GM12875 (cell line): ENCODE results near the gene NLRP6.

ENCODE experiments used
- H3K4me3 ChIP-seq: one replicate; pipeline ENCODE4 v1.5.1; 2011; ENCODE audit warnings: low read depth, low read length, control low read depth
- TF ChIP-seq, protein P1 (sequence below): IDR thresholded peaks from 2 replicates; pipeline ENCODE4 v1.5.1; 2011; ENCODE audit warnings: low read depth, mild to moderate bottlenecking, control low read depth, inconsistent platforms, low read length, moderate library complexity, borderline replicate concordance; ENCODE audit not compliant: insufficient read depth

NLRP6 gene

DNA sequence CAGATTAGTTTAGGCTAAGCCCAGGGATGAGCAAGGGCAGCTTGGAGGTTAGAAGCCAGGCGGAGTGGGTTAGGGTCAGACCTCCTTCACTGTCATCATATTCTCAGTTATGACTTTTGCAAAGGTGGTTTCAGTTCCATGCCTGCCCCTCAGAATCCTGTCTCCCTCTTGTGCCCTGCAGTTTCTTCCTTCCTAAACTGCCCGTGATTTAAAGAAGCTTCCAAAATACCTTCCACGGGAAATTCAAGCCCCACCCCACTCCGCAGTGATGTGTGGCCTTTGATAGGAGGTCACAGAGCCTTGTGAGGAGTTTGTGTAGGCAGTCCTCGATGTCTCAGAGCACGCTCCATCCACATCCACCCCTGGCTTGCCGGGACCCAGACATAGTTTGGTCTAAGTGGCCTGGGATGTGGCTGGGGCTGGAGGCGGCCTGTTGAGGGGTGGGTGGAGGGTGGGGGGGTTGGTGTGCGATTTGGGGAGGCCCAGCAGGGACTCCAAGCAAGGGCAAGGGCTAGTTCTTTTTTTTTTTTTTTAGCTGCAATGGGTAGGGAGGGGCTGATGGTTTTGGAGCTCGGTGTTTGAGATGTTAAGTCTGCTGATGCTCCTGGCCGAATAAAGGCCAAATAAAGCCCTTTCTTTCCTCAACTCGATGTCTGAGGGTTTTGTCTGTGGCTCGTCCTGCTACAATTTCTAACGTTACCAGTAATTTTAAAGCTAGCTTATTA, 34.0 kb downstream of the NLRP6 start:
- TF ChIP-seq, protein P1, sequence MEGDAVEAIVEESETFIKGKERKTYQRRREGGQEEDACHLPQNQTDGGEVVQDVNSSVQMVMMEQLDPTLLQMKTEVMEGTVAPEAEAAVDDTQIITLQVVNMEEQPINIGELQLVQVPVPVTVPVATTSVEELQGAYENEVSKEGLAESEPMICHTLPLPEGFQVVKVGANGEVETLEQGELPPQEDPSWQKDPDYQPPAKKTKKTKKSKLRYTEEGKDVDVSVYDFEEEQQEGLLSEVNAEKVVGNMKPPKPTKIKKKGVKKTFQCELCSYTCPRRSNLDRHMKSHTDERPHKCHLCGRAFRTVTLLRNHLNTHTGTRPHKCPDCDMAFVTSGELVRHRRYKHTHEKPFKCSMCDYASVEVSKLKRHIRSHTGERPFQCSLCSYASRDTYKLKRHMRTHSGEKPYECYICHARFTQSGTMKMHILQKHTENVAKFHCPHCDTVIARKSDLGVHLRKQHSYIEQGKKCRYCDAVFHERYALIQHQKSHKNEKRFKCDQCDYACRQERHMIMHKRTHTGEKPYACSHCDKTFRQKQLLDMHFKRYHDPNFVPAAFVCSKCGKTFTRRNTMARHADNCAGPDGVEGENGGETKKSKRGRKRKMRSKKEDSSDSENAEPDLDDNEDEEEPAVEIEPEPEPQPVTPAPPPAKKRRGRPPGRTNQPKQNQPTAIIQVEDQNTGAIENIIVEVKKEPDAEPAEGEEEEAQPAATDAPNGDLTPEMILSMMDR: no peak
- H3K4me3 ChIP-seq: no peak overlapping the region

DNA sequence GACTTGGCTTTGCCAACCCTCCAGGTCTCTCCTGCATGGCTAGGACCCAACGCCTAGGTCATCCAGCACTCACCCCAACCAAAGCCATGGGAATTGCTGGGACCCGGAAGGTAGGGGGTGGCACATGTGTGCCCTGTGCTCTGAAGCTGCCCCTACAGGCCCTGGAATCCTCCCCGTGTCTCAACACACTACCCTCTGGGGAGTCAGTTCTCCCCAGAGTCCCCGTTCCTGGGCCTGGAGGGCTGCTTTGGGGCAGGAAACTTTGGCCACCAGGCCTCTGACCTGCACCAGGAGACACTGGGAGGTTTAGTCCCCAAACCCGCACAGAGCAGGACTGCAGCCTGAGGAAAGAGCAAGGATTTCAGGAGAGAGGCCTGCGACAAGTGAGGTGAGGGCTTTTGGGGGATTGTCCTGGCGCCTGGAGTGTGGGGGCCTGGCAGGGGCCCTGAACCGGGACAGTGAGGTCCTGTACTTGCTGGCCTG, 35.1 kb downstream of the NLRP6 start:
- TF ChIP-seq, protein P1: no peak
- H3K4me3 ChIP-seq: peak overlapping the region; percentile 93

DNA sequence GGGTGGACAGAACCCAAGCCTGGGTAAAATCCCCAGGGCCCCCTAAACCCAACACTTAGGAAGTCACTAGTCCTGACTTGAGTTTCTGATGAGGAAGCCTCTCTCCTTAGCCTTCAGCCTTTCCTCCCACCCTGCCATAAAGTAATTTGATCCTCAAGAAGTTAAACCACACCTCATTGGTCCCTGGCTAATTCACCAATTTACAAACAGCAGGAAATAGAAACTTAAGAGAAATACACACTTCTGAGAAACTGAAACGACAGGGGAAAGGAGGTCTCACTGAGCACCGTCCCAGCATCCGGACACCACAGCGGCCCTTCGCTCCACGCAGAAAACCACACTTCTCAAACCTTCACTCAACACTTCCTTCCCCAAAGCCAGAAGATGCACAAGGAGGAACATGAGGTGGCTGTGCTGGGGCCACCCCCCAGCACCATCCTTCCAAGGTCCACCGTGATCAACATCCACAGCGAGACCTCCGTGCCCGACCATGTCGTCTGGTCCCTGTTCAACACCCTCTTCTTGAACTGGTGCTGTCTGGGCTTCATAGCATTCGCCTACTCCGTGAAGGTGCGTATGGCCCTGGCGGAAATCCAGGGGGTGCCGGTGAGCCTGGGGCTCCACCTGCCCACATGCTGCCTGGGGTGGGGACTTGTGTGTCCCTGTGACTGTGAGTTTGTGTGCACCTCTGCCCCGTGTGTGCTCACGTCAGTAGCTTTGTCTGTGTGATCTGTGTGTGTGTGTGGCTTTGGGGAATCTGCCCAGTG, 35.8 kb downstream of the NLRP6 start, which contains the start of gene IFITM1:
Gene IFITM1, plus strand, starts transcription at position 254 of the 767 bp plus-strand sequence. Its CDS starts 131 bp downstream, at position 385.
- peak within 1 kb of the TSS; percentile 93 for H3K4me3 ChIP-seq
- TF ChIP-seq, protein P1: 0 out of 2 replicates have a peak, but pooled peaks have one; percentile 4

DNA sequence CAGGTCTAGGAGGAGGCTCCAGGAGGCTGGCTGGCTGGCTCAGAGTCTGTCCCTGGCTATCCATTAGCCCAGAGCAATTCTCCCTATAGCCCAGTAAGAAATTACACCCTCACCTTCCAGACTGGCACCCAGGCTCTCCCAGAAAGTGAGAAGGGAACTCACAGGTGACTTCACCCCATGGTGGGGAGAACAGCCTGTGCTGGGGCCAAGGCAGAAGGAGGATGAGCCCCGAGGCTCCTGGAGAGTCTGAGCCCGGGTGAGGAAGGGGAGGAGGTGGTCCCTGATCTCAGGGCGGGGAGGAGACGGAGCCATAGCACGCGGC, 36.3 kb downstream of the NLRP6 start:
- peak overlapping the region; percentile 93 for H3K4me3 ChIP-seq

DNA sequence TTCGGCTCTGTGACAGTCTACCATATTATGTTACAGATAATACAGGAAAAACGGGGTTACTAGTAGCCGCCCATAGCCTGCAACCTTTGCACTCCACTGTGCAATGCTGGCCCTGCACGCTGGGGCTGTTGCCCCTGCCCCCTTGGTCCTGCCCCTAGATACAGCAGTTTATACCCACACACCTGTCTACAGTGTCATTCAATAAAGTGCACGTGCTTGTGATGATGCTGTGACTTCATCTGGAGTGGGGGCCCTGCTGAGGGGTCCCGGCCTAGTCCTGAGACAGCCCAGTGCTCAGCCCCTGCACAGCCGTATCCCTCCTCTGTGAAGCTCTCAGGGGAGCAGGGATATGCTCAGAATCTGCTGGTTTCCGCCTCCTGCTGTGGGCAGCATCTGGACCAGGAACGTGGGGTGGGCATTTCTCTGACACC, 36.9 kb downstream of the NLRP6 start:
- H3K4me3 ChIP-seq: peak overlapping the region; percentile 93

DNA sequence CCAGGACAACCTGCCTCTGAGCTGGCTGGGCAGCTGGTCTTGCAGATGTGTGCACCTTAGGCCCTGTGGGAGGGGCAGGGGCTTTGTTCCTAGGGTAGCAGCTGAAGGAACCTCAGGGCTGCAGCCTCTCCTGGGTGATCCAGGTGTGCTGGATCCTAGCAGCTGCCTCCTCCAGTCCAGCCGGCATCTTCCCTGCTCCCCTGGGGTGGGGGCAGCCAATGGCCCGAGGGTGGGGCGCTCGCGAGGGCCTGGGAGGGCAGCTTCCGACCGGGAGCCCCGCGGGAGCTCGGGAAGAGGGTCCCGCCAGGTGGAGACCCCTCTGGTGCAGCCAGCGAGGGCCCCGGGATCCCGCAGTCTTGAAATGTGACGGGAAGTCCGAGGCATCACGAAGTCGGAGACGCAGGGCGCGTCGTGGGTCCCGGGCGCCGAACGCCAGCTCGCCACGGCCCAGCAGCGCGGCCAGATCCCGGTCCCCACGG, 37.3 kb downstream of the NLRP6 start:
- TF ChIP-seq, protein P1: no peak

More for the DNA sequence above, 36.9 kb downstream of the NLRP6 start:
- TF ChIP-seq, protein P1: no peak

DNA sequence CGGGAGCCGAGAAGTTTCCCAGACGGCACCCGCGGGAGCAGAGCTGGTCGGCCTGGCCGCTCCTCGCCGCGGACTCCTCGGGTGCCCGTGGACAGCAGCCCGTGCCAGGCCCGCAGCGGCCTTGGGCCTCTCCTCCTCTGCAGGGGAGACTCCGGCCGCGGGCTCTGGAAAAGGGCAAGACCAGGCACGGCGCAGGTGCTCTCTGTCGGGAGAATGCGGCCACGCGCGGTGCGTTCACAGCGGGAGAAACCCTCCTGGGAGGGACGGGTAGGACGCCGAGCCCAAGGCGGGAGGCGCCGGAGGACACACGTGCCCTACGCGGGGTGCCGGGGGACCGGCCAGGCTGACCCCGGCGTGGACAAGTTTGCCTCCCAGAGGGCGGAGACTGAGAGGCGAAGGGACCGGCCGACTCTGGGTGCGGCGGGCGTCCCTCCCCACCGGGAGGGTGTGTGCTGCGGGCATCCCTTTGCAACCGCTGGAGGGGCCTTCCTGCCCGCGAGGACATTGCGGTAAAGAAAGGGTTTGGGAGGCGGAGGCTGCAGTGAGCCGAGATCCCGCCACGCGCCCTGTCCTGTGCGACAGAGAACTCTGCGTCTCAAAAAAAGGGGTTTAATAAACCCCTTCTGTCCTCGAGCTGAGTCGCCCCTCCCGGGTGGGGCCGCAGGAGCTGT, 38.0 kb downstream of the NLRP6 start:
- TF ChIP-seq, protein P1: no peak
- peak overlapping the region; percentile 93 for H3K4me3 ChIP-seq

More for the DNA sequence above, 37.3 kb downstream of the NLRP6 start:
- H3K4me3 ChIP-seq: peak overlapping the region; percentile 93
